Measurements from ENCODE around the gene PCAT7.
"Not testable (repeated sequence)": the region's sequence is repeated elsewhere in the genome, so short reads cannot be mapped to it uniquely, and the experiment has no call there.

Gene PCAT7

GRCh38 chr9:94528886-94529285, 26.0 kb upstream of the PCAT7 start:
- Histone ChIP-seq H3K27ac (ENCODE audit: low read depth, low read length) (no peak overlapping the region), H3K36me3 (ENCODE audit: insufficient read depth, low read length) (no peaks in the 10 kb centered on the region), H3K4me1 (ENCODE audit: insufficient read depth, low read length) (no peaks in the 10 kb centered on the region), H3K4me3 (ENCODE audit: low read length) (no peak overlapping the region), H3K9ac (ENCODE audit: low read depth, low read length) (no peak overlapping the region), H3K27me3 (ENCODE audit: insufficient read depth, low read length) (no peaks in the 10 kb centered on the region), H3K9me3 (ENCODE audit: insufficient read depth, low read depth, low read length) (no peaks in the 10 kb centered on the region)
- WGBS: 97% methylated on average over 3 of the region's 4 CpGs

GRCh38 chr9:94533155-94533554, 21.7 kb upstream of the PCAT7 start:
- no peak overlapping the region for H3K9ac ChIP-seq (ENCODE audit: low read depth, low read length)
- no peaks in the 10 kb centered on the region for H3K27me3 ChIP-seq (ENCODE audit: insufficient read depth, low read length)
- H3K27ac ChIP-seq (ENCODE audit: low read depth, low read length): no peak overlapping the region
- H3K9me3 ChIP-seq (ENCODE audit: insufficient read depth, low read depth, low read length): no peaks in the 10 kb centered on the region
- WGBS: 100% methylated on average over 1 of the region's 1 CpG
- H3K4me1 ChIP-seq (ENCODE audit: insufficient read depth, low read length): no peaks in the 10 kb centered on the region
- H3K4me3 ChIP-seq (ENCODE audit: low read length): no peak overlapping the region
- no peaks in the 10 kb centered on the region for H3K36me3 ChIP-seq (ENCODE audit: insufficient read depth, low read length)

GRCh38 chr9:94533601-94534000, 21.3 kb upstream of the PCAT7 start:
- no peak overlapping the region for H3K27ac ChIP-seq (ENCODE audit: low read depth, low read length)
- H3K27me3 ChIP-seq (ENCODE audit: insufficient read depth, low read length): no peaks in the 10 kb centered on the region
- no peaks in the 10 kb centered on the region for H3K36me3 ChIP-seq (ENCODE audit: insufficient read depth, low read length)
- no peaks in the 10 kb centered on the region for H3K4me1 ChIP-seq (ENCODE audit: insufficient read depth, low read length)
- 94% methylated on average over 9 of the region's 10 CpGs for WGBS
- H3K4me3 ChIP-seq (ENCODE audit: low read length): no peak overlapping the region
- H3K9me3 ChIP-seq (ENCODE audit: insufficient read depth, low read depth, low read length): no peaks in the 10 kb centered on the region
- H3K9ac ChIP-seq (ENCODE audit: low read depth, low read length): no peak overlapping the region

GRCh38 chr9:94534901-94535300, 20.0 kb upstream of the PCAT7 start:
- H3K36me3 ChIP-seq (ENCODE audit: insufficient read depth, low read length): no peaks in the 10 kb centered on the region
- H3K27me3 ChIP-seq (ENCODE audit: insufficient read depth, low read length): no peaks in the 10 kb centered on the region
- no peak overlapping the region for H3K9ac ChIP-seq (ENCODE audit: low read depth, low read length)
- no peaks in the 10 kb centered on the region for H3K4me1 ChIP-seq (ENCODE audit: insufficient read depth, low read length)
- no peaks in the 10 kb centered on the region for H3K9me3 ChIP-seq (ENCODE audit: insufficient read depth, low read depth, low read length)
- 94% methylated on average over 4 of the region's 4 CpGs for WGBS
- no peak overlapping the region for H3K27ac ChIP-seq (ENCODE audit: low read depth, low read length)
- no peak overlapping the region for H3K4me3 ChIP-seq (ENCODE audit: low read length)

GRCh38 chr9:94538908-94539307, 16.0 kb upstream of the PCAT7 start:
- no peaks in the 10 kb centered on the region for H3K36me3 ChIP-seq (ENCODE audit: insufficient read depth, low read length)
- 94% methylated on average over 4 of the region's 4 CpGs for WGBS
- H3K4me1 ChIP-seq (ENCODE audit: insufficient read depth, low read length): no peaks in the 10 kb centered on the region
- no peaks in the 10 kb centered on the region for H3K9me3 ChIP-seq (ENCODE audit: insufficient read depth, low read depth, low read length)
- no peaks in the 10 kb centered on the region for H3K27me3 ChIP-seq (ENCODE audit: insufficient read depth, low read length)
- no peak overlapping the region for H3K27ac ChIP-seq (ENCODE audit: low read depth, low read length)
- H3K4me3 ChIP-seq (ENCODE audit: low read length): no peak overlapping the region
- no peak overlapping the region for H3K9ac ChIP-seq (ENCODE audit: low read depth, low read length)

GRCh38 chr9:94544335-94544734, 10.5 kb upstream of the PCAT7 start:
- H3K4me3 ChIP-seq (ENCODE audit: low read length); H3K4me1 ChIP-seq (ENCODE audit: insufficient read depth, low read length); H3K9ac ChIP-seq (ENCODE audit: low read depth, low read length); H3K36me3 ChIP-seq (ENCODE audit: insufficient read depth, low read length); H3K27me3 ChIP-seq (ENCODE audit: insufficient read depth, low read length); H3K27ac ChIP-seq (ENCODE audit: low read depth, low read length); H3K9me3 ChIP-seq (ENCODE audit: insufficient read depth, low read depth, low read length): not testable (repeated sequence)
- 90% methylated on average over 1 of the region's 5 CpGs for WGBS

- Histone ChIP-seq H3K9ac (ENCODE audit: low read depth, low read length) (no peak overlapping the region), H3K4me1 (ENCODE audit: insufficient read depth, low read length) (no peaks in the 10 kb centered on the region), H3K27me3 (ENCODE audit: insufficient read depth, low read length) (no peaks in the 10 kb centered on the region), H3K36me3 (ENCODE audit: insufficient read depth, low read length) (no peaks in the 10 kb centered on the region; the same call in 1 of the 2 replicates), H3K9me3 (ENCODE audit: insufficient read depth, low read depth, low read length) (peaks cover 6% of the 10 kb centered on the region; the same call in 1 of the 2 replicates), H3K4me3 (ENCODE audit: low read length) (no peak overlapping the region), H3K27ac (ENCODE audit: low read depth, low read length) (no peak overlapping the region)
- 70% methylated on average over 1 of the region's 1 CpG for WGBS
Observed at GRCh38 chr9:94545940-94546339, 8.9 kb upstream of the PCAT7 start.

GRCh38 chr9:94553029-94553938, 1.6 kb upstream of the PCAT7 start:
- WGBS: 86% methylated on average over 29 of the region's 29 CpGs
- H3K9me3 ChIP-seq (ENCODE audit: insufficient read depth, low read depth, low read length): peaks cover 8% of the 10 kb centered on the region; the same call in 1 of the 2 replicates
- no peak overlapping the region for H3K27ac ChIP-seq (ENCODE audit: low read depth, low read length)
- no peaks in the 10 kb centered on the region for H3K27me3 ChIP-seq (ENCODE audit: insufficient read depth, low read length)
- H3K9ac ChIP-seq (ENCODE audit: low read depth, low read length): no peak overlapping the region
- H3K36me3 ChIP-seq (ENCODE audit: insufficient read depth, low read length): no peaks in the 10 kb centered on the region; the same call in 1 of the 2 replicates
- H3K4me1 ChIP-seq (ENCODE audit: insufficient read depth, low read length): peaks cover 3% of the 10 kb centered on the region; the same call in 1 of the 2 replicates
- H3K4me3 ChIP-seq (ENCODE audit: low read length): no peak overlapping the region

- Histone ChIP-seq H3K27me3 (ENCODE audit: insufficient read depth, low read length) (no peaks in the 10 kb centered on the region), H3K9me3 (ENCODE audit: insufficient read depth, low read depth, low read length) (peaks cover 8% of the 10 kb centered on the region; the same call in 1 of the 2 replicates), H3K27ac (ENCODE audit: low read depth, low read length) (no peak overlapping the region), H3K4me1 (ENCODE audit: insufficient read depth, low read length) (peaks cover 3% of the 10 kb centered on the region; the same call in 1 of the 2 replicates), H3K36me3 (ENCODE audit: insufficient read depth, low read length) (no peaks in the 10 kb centered on the region; the same call in 1 of the 2 replicates), H3K9ac (ENCODE audit: low read depth, low read length) (no peak overlapping the region), H3K4me3 (ENCODE audit: low read length) (peak overlapping the region; percentile 78)
- WGBS: 27% methylated on average over 16 of the region's 16 CpGs
Observed at GRCh38 chr9:94554078-94554438, 825 bp upstream of the PCAT7 start.

GRCh38 chr9:94557376-94557775, 2.5 kb downstream of the PCAT7 start:
- H3K9me3 ChIP-seq (ENCODE audit: insufficient read depth, low read depth, low read length): no peaks in the 10 kb centered on the region
- H3K9ac ChIP-seq (ENCODE audit: low read depth, low read length): no peak overlapping the region
- WGBS: 93% methylated on average over 4 of the region's 4 CpGs
- H3K27ac ChIP-seq (ENCODE audit: low read depth, low read length): no peak overlapping the region
- H3K36me3 ChIP-seq (ENCODE audit: insufficient read depth, low read length): peaks cover 10% of the 10 kb centered on the region
- no peak overlapping the region for H3K4me3 ChIP-seq (ENCODE audit: low read length)
- peaks cover 3% of the 10 kb centered on the region; the same call in 1 of the 2 replicates for H3K4me1 ChIP-seq (ENCODE audit: insufficient read depth, low read length)
- no peaks in the 10 kb centered on the region for H3K27me3 ChIP-seq (ENCODE audit: insufficient read depth, low read length)

GRCh38 chr9:94560237-94560636, 5.4 kb downstream of the PCAT7 start:
- Histone ChIP-seq H3K9ac (ENCODE audit: low read depth, low read length) (no peak overlapping the region), H3K27me3 (ENCODE audit: insufficient read depth, low read length) (no peaks in the 10 kb centered on the region), H3K4me1 (ENCODE audit: insufficient read depth, low read length) (no peaks in the 10 kb centered on the region), H3K4me3 (ENCODE audit: low read length) (no peak overlapping the region), H3K9me3 (ENCODE audit: insufficient read depth, low read depth, low read length) (no peaks in the 10 kb centered on the region), H3K36me3 (ENCODE audit: insufficient read depth, low read length) (peaks cover 14% of the 10 kb centered on the region), H3K27ac (ENCODE audit: low read depth, low read length) (no peak overlapping the region)
- 96% methylated on average over 4 of the region's 6 CpGs for WGBS

Measured in HUES64 (cell line).